ENCODE measurements around the gene PTPRM. TPM values are rescaled to one million over a fixed set of nuclear protein-coding genes. Genes with fewer than 3 reads are reported as not detected.

The PTPRM gene
- total RNA-seq, 1 donor from 2014 or later, result 63.2 TPM

DNA sequence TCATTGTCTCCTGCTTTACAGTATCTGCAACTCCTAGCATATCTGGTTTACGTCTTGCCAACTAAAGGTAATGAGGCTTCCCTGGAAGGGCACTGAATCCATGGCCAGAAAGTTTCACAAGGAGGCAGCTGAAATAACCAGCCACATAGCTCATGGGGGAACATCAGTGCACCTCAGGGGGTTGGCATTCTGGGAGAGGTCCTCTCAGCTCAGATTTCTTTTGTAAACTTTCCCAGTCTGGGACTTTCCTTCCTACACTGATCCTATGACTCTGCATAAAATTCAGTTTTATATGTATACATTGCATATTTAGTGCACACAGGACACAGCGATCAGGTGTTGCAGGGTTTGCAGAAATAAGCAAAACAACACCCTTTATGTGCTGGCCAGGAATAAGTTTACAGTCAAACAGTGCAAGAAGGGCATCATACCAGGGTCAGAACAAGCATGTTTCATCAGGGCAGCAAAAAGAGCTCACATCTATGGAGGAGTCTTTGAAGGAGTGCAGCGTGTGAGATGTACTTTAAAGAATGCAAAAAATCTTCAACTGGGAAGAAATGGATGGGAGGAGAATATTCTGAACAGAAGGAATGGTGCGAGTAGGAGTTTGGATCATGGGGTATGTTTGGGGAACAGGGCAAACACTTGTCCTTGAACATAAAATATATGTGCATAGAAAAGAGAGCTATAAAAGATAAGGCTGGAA lies 801.5 kb downstream of the PTPRM start:
- DNase-seq (ENCODE audit: low read depth), result no peak
- no peak overlapping the region for H3K4me3 ChIP-seq (ENCODE audit: low read depth, low read length)
- TF ChIP-seq, protein P1, sequence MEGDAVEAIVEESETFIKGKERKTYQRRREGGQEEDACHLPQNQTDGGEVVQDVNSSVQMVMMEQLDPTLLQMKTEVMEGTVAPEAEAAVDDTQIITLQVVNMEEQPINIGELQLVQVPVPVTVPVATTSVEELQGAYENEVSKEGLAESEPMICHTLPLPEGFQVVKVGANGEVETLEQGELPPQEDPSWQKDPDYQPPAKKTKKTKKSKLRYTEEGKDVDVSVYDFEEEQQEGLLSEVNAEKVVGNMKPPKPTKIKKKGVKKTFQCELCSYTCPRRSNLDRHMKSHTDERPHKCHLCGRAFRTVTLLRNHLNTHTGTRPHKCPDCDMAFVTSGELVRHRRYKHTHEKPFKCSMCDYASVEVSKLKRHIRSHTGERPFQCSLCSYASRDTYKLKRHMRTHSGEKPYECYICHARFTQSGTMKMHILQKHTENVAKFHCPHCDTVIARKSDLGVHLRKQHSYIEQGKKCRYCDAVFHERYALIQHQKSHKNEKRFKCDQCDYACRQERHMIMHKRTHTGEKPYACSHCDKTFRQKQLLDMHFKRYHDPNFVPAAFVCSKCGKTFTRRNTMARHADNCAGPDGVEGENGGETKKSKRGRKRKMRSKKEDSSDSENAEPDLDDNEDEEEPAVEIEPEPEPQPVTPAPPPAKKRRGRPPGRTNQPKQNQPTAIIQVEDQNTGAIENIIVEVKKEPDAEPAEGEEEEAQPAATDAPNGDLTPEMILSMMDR (conservative IDR thresholded peaks at IDR 0.05; ENCODE audit: low read depth, low read length), result no peak

DNA sequence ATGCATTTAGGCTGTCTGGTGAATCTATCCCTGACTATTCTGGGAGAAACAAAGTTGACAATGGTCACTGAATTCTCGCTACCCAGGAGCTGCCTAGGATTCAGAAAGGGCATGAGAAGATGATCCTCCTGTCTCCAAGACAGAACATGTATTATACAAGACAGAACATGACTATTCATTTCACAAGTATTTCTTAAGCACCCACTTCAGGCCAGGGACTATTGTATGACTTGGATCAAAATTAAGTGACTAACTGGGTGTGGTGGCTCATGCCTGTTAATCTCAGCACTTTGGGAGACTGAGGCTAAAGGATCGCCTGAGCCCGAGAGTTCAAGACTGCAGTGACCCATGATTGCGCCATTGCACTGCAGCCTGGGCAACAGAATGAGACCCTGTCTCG lies 806.4 kb downstream of the PTPRM start:
- no peak overlapping the region for H3K4me3 ChIP-seq (ENCODE audit: low read depth, low read length)
- TF ChIP-seq, protein P1 (conservative IDR thresholded peaks at IDR 0.05; ENCODE audit: low read depth, low read length), result no peak
- DNase-seq (ENCODE audit: low read depth), result no peak

DNA sequence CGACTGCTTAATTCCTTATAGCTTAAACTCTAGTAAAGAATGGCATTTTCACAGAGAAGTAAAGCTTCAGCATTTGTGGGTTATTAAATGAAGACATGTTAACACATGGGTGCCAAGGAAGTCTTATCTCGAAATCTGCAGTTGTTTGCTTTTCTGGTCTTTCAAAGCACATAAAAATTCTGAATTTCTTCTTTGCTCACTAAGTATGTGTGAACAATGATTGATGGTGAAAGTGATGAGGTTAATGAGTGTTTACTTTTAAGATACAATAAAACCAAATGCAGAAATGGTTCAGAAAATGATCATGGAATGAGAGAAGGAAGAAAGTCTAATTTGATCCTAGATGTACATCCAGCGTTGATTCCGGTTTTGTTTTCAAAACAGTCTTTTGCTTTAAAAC lies 807.6 kb downstream of the PTPRM start:
- TF ChIP-seq, protein P1 (conservative IDR thresholded peaks at IDR 0.05; ENCODE audit: low read depth, low read length), result no peak
- no peak for DNase-seq (ENCODE audit: low read depth)

GRCh38 chr18:8375249-8375648 lies 808.1 kb downstream of the PTPRM start:
- peak; percentile 4 for DNase-seq (ENCODE audit: low read depth)
- no peak overlapping the region for H3K4me3 ChIP-seq (ENCODE audit: low read depth, low read length)
- TF ChIP-seq, protein P1 (conservative IDR thresholded peaks at IDR 0.05; ENCODE audit: low read depth, low read length), result no peak

More for the DNA sequence above, 807.6 kb downstream of the PTPRM start:
- H3K4me3 ChIP-seq (ENCODE audit: low read depth, low read length), result no peak overlapping the region

DNA sequence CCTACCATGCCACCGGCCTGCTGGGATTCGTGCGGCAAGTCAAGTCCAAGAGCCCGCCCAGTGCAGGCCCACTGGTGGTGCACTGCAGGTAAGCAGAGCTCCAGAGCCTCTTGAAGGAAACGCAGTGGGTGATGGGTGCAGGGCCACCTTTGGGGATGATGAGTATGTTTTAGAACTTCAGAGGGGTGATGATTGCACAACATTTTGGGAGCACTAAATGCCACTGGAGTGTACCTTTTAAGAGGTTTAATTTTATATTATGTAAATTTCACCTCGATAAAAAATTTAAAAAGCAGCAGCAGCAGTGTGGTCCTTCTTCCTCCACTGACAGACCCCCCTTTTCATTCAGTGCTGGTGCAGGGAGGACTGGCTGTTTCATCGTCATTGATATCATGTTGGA lies 809.0 kb downstream of the PTPRM start:
- H3K4me3 ChIP-seq (ENCODE audit: low read depth, low read length), result no peak overlapping the region
- TF ChIP-seq, protein P1 (conservative IDR thresholded peaks at IDR 0.05; ENCODE audit: low read depth, low read length), result no peak
- no peak for DNase-seq (ENCODE audit: low read depth)

- TF ChIP-seq, protein P1 (conservative IDR thresholded peaks at IDR 0.05; ENCODE audit: low read depth, low read length), result no peak
- H3K4me3 ChIP-seq (ENCODE audit: low read depth, low read length), result no peak overlapping the region
- no peak for DNase-seq (ENCODE audit: low read depth)
Measured at GRCh38 chr18:8379187-8379941, 812.2 kb downstream of the PTPRM start.
